GM21360 (cell line): ENCODE results near the gene RUFY3.
"Not testable (repeated sequence)": the region's sequence is repeated elsewhere in the genome, so short reads cannot be mapped to it uniquely, and the experiment has no call there.

Experiments
- ATAC-seq: cut with Tn5 transposase; IDR thresholded peaks from one replicate; pipeline ENCODE4 v1.9.1; 2021; ENCODE audit warnings: mild to moderate bottlenecking, moderate library complexity; ENCODE audit not compliant: unreplicated experiment

RUFY3 gene

GRCh38 chr4:70838666-70839588, 117.2 kb downstream of the RUFY3 start:
- peak; percentile 46 for ATAC-seq

- ATAC-seq = peak; percentile 58
Observed at GRCh38 chr4:70839589-70840093, 117.9 kb downstream of the RUFY3 start, which contains the start of gene GRSF1. Gene GRSF1 (minus strand): TSS chr4:70839890. CDS start chr4:70839827, 63 bp downstream.

- ATAC-seq = not testable (repeated sequence)
Observed at GRCh38 chr4:70840137-70840536, 118.4 kb downstream of the RUFY3 start.

- not testable (repeated sequence) for ATAC-seq
Observed at GRCh38 chr4:70840631-70841030, 118.9 kb downstream of the RUFY3 start.

- no peak for ATAC-seq
Observed at GRCh38 chr4:70841211-70841610, 119.4 kb downstream of the RUFY3 start.

- ATAC-seq = no peak
Observed at GRCh38 chr4:70841951-70842350, 120.2 kb downstream of the RUFY3 start.

- peak; percentile 23 for ATAC-seq
Observed at GRCh38 chr4:70842761-70843435, 121.1 kb downstream of the RUFY3 start.

- peak; percentile 22 for ATAC-seq
Observed at GRCh38 chr4:70844180-70844579, 122.4 kb downstream of the RUFY3 start.

GRCh38 chr4:70849291-70849690, 127.5 kb downstream of the RUFY3 start:
- ATAC-seq = no peak

- no peak for ATAC-seq
Observed at GRCh38 chr4:70855464-70855863, 133.7 kb downstream of the RUFY3 start.
